GM18499 (cell line): ENCODE results near the gene MPRIP.

Experiments
- ATAC-seq: cut with Tn5 transposase; IDR thresholded peaks from one replicate; pipeline ENCODE4 v1.9.1; 2021; ENCODE audit warnings: moderate number of reproducible peaks; ENCODE audit not compliant: insufficient read depth, unreplicated experiment

Gene MPRIP

DNA sequence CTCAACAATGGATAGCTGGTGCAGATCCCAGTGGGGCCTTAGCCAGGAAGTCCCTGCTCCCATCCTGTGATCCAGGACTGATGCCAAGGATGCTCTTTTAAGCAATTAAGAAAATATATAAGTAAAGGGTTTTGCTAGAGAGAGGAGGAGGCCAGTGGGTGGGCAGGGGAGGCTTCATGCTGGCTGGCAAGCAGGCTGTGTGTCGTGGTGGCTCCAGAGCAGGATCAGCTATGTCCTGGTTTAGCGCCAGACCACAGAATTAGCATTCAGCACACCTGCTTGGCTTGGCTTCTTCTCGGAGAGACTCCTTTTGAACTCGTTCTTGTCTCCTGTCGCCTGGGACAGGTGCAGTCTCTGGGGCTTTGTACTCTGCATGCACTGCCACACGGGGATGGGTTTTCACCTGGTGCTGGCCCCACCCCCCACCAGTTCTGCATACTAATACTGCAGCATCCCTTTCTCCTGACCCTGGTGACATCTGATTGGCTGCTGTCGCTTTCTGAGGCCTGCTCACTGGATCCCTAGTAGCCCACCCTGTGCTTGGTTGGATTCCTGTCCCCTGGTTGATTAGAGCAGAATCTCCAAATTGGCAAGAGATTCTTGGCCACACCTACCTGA is 97.8 kb downstream of the MPRIP start:
- no peak for ATAC-seq

DNA sequence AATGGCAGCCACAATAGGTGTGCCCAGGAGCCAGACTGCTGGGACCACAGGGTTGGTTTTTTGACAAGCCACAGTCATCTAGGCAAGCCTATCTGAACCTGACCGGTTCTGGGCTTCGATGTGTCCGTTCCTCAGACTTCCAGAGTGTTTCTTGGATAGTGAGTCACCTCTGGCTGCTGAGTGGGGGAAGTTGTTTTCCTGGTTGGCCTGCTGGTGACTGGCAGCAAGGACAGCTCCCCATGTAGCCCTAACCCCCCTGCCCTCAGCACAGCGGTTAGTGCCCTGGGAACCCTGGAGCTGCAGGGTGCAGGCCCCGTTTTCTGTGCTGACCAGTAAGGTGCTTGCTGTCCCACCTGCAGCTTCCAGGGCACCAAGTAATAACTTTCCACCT is 98.3 kb downstream of the MPRIP start:
- no peak for ATAC-seq

DNA sequence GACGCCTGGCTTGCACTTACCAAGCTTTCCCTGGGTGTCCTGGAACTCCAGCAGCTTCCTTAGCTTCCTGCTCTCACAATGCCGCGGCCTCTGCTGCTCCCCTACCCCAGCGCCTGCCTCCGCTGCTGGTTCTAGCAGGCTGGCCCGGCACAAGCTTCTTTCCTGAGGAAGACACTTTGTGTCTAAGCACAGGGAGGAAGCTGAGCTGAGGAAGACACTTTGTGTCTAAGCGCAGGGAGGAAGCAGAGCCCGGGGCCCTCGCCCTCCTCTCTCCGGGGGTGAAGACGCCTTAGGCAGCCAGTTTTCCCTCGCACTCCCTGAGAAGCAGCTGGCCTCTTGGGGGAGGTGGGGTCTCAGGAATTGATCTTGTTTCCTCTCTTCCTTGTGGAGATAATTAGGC is 99.0 kb downstream of the MPRIP start:
- no peak for ATAC-seq

DNA sequence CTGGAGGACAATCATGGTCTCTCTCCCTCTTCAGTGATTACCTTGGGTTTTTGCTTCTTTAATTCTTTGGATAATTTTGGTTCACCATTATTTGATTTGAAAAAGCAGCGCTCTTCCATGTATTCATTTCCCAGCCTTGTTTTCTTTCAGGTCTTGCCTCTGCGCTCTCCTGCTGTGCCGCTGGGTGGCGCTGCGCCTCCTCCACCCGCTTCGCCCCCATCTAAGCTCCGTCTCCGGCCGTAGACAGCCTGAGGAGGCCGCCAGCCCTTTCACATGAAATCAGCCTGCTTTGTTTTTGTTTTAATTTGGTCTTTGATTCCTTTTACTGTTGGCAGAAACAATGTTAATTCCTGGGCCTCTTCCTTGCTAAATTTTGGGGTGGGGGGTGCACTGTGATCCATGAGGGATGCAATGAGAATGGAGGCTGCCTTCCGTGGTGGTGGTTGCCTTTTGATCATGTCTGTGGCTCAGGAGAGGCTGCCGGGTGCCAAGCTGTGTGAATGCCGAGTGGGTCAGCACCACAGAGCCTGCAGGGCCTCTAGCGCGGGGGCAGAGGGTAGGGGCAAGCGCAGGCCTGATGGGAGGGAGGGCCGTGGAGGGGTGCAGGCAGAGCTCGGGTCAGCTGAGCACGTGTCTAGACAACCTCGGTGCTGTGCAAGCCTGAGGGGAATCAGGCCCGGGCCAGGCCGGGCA is 99.7 kb downstream of the MPRIP start:
- no peak for ATAC-seq

DNA sequence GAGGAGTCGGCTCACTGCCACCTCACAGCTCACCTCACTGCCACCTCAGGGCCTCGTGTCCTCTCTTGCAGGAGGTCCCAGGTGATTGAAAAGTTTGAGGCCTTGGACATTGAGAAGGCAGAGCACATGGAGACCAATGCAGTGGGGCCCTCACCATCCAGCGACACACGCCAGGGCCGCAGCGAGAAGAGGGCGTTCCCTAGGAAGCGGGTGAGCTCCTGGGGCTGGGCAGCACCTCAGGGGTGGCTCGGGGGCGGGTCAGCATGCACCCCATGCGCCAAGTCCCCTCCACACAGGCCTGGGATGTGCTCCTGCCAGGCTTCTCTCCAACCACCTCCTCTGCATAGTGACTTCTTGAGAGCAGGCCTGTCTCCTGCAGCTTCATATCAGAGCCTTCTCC is 100.3 kb downstream of the MPRIP start:
- ATAC-seq = no peak

DNA sequence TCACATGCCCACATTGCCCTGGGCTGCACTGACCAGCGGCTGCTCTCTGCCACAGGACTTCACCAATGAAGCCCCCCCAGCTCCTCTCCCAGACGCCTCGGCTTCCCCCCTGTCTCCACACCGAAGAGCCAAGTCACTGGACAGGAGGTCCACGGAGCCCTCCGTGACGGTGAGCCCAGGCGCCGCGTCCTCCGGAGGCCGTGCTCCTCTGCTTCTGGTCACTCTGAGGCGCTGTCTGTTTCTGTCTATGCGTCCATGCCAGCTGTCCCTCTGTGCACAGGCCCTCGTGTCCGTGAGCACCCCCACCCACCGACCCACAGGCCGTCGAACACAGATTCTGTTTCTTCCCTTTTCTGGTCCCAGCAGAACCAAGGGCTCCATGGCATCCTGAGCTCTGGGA is 101.2 kb downstream of the MPRIP start:
- no peak for ATAC-seq

DNA sequence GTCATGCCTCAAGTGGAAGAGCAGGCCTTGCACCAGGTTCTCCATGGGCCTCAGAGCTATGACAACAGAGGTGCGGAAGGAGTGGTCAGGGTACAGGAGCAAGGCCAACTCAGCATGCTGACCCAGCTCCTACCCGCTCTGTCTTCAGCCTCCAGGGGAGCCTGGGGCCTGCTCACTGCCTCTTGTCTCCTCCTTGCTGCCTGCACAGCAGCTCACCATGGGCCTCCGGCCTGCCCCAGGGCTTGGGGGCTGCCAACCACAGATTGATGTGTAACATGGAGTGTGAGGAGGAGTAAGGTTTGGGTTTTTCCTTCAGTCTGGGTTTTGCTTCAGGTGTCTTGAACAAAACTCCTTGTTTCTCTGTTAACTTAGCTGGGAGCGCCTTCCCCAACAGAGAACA is 101.8 kb downstream of the MPRIP start:
- ATAC-seq = no peak

DNA sequence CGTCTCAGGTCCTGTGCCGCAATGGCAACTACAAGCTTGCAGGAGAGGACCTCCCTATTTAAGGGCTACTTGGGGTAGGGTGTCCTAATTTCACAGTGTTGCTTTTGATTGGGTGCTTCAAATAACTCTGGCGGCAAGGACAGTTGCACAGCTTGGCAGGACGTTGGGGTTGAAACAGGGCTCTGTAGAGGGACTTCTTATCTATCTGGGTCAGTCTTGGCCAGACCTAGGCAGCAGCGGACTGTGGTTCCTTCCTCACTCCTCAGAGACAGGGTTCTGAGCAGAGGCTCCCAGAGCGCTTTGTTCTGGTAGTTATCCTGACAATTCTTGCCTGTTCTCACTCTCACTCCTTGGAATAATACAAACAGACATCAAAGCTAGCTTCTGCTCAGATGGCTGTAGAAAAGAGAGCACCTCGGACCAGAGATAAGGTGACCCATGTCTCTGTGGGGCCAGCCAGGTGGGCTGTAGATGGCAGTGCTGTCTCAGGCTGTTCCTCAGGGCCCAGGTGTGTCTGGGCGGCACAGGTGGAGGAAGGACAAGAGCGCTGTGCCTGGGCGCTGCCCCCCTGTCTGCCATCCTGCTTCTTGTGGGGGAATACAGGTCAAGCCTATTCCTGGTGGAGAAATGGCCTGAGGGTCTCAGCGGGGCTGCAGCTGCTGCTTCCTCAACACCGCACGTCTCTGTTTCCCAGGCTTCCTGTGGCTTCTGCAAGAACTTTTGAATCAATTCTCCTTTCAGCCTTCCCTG is 102.8 kb downstream of the MPRIP start:
- no peak for ATAC-seq

DNA sequence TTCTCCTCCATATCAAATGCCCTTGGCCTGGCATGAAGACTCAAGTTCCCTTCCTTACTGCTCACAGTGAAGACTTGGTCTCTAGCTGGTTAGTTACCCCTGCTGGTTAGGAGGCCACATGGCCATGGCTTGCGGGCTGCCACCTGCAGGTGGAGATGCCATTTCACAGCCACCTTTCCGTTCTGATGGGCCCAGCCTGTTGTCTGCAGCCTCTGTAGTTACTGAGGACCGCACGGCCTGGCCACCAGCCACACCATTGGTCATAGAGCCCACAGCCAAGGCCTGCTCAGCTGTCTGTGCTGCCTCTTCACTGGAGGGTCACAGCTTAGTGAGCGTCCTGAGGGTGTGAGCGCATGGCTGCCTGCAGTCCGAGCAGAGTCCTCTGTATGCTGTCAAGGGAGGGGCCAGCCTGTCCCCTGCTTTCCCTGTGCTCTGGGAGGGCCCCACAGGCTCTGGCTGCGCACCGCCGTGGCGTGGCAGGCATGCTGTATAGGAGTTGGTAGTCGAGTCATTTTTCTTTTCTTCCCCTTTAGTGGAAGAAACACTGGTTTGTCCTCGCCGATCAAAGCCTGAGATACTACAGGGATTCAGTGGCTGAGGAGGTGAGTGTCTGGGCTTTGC is 104.6 kb downstream of the MPRIP start:
- no peak for ATAC-seq

DNA sequence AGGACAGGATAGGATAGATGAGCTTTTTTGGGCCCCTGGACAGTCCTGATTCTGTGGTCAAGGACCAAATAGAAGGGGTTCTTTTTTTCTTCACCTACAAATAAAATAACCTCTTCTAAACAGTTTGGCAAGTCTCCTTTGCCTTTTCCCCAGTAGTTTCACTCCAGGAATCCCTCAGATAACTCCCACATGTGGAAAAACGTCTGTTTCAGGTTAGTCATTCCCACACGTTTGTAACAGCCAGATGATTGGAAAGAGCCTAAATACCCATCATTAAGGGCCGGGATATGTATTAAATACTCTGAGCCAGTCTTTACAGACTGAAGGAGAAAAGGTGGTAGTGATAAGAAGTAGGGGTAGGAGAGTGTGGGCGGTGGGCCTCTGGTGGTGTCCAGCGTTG is 105.6 kb downstream of the MPRIP start:
- ATAC-seq = no peak

DNA sequence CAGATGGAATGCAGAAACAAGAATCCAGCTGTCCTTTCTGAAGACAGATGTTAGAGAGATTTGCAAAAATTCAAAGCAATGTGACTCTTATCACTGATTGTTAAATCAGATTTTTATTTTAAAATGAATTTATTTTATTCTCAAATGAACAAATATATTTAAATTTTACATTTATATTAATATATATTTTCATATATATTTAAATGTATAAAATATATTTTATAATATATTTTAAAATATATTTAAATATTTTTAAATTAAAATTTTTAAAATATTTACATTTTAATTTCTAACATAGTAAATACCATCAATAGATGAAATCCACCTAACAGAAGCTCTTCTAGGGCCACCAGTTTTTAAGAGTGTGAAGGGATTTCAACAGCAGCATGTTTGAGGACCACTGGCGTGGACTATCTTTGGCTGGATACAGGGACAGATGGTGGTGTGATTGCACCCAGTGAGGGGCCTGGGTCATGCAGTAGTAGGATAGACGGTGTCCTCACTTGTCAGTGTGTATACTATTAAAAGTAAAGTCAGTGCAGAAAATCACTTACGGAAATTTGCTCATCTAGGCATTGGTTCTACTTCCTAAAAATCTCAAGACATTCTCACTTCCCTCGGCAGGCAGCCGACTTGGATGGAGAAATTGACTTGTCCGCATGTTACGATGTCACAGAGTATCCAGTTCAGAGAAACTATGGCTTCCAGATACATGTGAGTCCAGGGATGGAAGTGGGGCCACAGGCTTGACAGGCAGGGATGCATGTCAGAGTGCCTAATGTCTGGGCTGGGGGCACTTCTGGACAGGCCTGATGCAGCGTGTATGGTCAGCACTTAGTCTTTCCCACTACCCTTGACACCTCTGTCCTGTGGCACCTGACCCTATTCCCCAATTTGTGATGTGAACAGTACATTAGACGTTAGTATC is 107.5 kb downstream of the MPRIP start:
- ATAC-seq = no peak

DNA sequence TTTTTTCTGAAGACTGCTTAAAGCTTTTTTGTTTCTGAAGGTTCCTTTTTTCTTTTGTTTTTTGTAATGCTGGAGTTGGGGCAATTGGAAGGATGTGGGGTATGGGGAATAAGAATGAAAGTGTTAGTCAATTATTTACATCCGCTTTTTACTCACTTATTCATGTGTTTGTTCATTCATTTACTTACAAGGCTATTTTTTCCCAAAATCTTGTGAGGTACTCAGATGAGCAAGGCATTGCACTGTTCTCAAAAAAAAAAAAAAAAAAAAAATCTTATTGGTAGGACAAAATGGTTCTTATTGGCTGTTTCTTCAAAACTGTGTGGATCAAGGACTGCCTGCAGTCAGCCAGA is 108.2 kb downstream of the MPRIP start:
- no peak for ATAC-seq

DNA sequence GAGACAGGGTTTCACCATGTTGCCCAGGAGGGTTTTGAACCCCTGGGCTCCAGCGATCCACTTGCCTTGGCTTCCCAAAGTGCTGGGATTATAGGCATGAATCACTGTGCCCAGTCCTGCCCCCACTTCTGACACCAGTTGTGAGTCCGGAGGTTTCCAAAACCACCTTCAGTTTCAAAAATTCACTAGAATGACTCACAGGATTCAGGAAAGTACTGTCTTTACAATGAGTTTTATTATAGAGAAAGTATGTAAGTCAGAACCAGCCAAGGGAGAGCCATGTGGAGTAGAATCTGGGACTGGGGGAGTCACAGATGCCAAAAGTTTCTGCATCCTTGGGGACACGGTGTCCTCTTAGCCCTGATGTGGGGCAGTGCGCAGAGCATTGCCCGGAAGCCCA is 108.8 kb downstream of the MPRIP start:
- ATAC-seq = no peak

DNA sequence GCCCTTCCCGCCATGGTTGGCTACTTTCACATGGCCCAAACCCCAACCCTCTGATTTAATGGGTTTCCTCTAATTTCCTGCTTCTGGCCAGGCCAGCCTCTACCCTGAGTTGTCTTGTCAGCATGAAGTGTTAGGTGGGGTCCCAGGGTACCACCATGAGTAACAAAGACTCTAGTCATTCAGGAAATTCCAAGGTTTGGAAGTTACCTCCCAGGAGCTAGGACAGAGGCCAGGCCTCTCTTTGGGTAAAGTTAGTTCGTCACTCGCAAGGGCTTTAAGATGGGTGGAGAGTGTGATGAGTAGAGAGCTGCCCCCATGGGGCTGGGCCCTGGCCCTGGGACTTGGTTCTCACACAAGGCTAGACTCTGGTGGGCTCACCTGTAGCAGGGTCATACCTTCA is 109.3 kb downstream of the MPRIP start:
- no peak for ATAC-seq

DNA sequence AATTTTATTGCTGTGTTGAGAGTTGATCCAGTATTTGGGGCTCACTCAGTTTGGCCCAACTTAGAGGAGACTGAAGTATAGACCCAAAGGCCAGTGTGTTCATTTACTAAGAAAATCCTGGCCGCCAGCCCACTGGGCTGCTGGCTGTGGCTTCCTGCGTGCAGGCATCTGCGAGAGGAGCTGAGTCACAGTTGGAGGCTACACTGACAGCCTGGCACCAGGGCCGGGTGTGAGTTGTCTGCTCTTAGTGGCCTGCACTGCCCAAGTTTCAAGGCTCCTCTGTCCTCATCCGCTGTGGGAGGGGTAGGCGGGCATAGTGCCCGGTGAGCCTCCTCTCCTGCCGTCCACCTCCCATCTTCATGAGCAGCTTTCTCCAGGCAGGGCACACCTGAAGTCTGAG is 109.7 kb downstream of the MPRIP start:
- no peak for ATAC-seq

DNA sequence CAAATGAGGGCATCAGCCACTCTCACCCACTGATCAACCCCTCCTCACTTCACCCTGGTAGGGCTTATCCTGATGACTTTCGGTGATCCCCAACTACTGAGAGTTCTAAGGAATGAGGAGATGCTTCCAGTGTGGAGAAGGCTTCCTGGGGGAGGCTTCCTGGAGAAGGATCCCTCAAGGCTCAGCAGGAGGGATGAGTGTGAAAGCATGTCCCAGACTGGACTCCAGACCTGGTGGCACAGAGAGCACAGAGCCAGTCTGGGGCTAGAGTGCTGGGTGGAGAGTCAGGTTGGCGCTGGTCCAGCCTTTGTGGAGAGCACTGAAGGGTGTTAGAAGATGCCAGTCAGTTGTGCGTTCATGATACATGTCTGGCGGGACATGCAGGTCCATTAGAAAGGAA is 110.1 kb downstream of the MPRIP start:
- ATAC-seq = no peak

DNA sequence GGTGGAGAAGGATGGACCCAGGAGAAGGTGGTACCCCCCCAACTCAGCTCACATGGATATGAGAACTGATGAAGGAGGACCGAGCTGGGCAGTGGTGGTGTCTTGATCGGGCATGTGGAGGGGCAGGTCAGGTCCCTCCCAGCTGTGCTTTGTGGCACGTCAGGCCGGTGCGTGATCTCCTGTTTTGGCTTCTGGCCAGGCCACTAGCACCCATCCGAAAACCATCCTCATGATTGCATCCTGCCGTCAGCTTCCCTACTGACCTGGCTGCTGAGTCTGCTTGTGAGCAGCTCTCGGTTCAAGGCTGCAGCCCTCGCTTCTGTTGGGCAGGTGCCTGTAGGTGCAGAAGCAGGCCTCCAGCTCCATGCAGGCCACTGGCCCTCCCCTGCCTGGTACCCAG is 110.8 kb downstream of the MPRIP start:
- no peak for ATAC-seq

DNA sequence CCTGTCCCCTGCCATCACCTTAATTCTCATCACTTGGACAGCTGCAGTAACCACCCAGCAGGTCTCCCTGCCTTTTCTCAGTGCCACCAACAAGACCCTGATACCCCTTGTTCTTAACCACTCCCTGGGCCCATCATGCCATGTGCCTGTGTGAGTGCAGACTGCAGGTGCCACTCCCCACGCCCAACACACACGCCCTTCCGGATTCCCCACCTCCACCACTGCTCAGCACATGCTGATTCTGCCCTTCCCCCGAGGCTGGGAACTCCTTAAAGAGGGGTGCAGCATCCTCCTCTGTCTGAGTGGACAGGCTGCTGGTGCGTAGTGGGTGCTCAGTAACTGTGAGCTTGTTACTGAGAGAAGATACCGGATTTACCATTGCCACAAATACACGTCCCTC is 111.5 kb downstream of the MPRIP start:
- ATAC-seq = no peak

DNA sequence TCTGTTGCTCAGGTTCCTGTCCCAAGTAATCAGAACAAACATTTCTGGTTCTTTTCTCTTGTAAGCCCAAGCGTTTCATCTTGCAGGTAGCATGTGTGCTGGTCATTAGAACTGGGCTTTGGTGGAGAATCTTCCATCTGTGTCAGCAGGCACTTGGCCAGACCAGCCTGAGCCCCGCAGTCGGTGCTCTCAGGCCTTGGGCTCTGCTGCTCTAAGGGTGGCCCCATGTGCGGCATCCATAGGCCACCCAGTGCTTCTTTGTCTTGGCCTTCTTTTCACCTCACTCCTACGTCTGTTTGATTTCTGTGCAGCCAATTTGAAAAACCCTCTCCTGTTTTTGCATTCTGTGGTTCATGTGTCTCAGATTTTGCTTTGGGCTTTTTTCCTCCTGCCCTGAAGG is 112.3 kb downstream of the MPRIP start:
- no peak for ATAC-seq

DNA sequence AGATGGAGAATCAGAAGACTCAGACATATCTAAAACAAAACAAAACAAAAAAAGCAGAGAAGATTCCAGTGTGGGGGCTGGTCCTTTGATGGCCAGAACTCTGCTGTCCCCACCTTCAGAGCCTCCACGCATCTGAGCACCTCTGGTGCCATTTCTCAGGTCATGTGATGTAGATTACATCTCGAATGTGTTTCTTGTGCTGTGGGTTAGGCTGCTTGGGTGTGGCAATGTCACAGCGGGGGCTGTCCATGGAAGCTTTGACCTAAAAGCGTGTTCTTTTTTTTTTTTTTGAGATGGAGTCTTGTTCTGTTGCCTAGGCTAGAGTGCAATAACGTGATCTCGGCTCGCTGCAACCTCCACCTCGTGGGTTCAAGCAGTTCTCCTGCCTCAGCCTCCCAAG is 112.7 kb downstream of the MPRIP start:
- no peak for ATAC-seq
